Peyer's patch (tissue), 4 donors: ENCODE results near the gene CATSPERD. TPM values are rescaled to one million over a fixed set of nuclear protein-coding genes. Genes with fewer than 3 reads are reported as not detected.

Source experiments
- DNase-seq, 3 donors: peaks; one replicate each; pipeline ENCODE4 v3.0.0-alpha.2; 2017 to 2019
- H3K27ac ChIP-seq, 4 donors: fragments of 200-600 bp; sonication (generic); one replicate each; pipeline ENCODE4 v1.5.1; 2016 to 2019
- H3K27me3 ChIP-seq, 2 donors: fragments of 200-600 bp; sonication (generic); one replicate each; pipeline ENCODE4 v1.5.1; 2019
- H3K36me3 ChIP-seq, 3 donors: fragments of 200-600 bp; sonication (generic); one replicate each; pipeline ENCODE4 v1.5.1; 2016 to 2019
- H3K4me1 ChIP-seq, 4 donors: fragments of 200-600 bp; sonication (generic); one replicate each; pipeline ENCODE4 v1.5.1; 2016 to 2019
- H3K4me3 ChIP-seq, 4 donors: fragments of 200-600 bp; sonication (generic); 1 replicate in 3 of 4; 2 replicates in 1 of 4; pipeline ENCODE4 v1.5.1; 2016 to 2019; ENCODE audit warnings: mild to moderate bottlenecking in 1 of 4
- H3K9me3 ChIP-seq, 4 donors: fragments of 200-600 bp; sonication (generic); one replicate each; pipeline ENCODE4 v1.5.1; 2016 to 2019; ENCODE audit warnings: mild to moderate bottlenecking in 1 of 4
- CTCF ChIP-seq, 6 experiments: fragments of 450-650 bp in 4 of 6; fragments of 200-600 bp in 2 of 6; sonication (generic) in 1 of 6; IDR thresholded peaks; one replicate each; pipeline ENCODE4 v1.5.1; 2017 to 2019; ENCODE audit warnings: antibody characterized with exemption in 6 of 6, mild to moderate bottlenecking in 3 of 6, moderate library complexity in 1 of 6
- POLR2A ChIP-seq, 2 donors: fragments of 450-650 bp; IDR thresholded peaks; one replicate each; pipeline ENCODE4 v1.5.1; 2017; ENCODE audit warnings: antibody characterized with exemption in 2 of 2, mild to moderate bottlenecking in 2 of 2, moderate library complexity in 2 of 2
- total RNA-seq, 4 donors: library from RNA; depleted of rRNA; stranded (reverse); fragments of >200 nt; gene quantifications; one replicate each; pipeline ENCODE4 v1.1.0, GENCODE V29; 2016

Gene CATSPERD
- total RNA-seq, 4 donors from 2014 or later, result not detected

GRCh38 chr19:5809053-5809452 lies 88.6 kb downstream of the CATSPERD start:
- Histone ChIP-seq H3K27me3 (no peaks in the 10 kb centered on the region), H3K36me3 (no peaks in the 10 kb centered on the region), H3K4me1 (peaks cover 0 to 16% (median 4%) of the 10 kb centered on the region in 4 donors), H3K27ac (no peak overlapping the region), H3K9me3 (no peaks in the 10 kb centered on the region), H3K4me3 (no peak overlapping the region)
- TF ChIP-seq POLR2A (IDR thresholded peaks at IDR 0.05), result no peak
- TF ChIP-seq CTCF (IDR thresholded peaks at IDR 0.05), result no peak
- no peak for DNase-seq

- Histone ChIP-seq H3K4me1 (peaks cover 0 to 14% (median 2%) of the 10 kb centered on the region in 4 donors), H3K9me3 (no peaks in the 10 kb centered on the region), H3K27ac (no peak overlapping the region), H3K27me3 (no peaks in the 10 kb centered on the region), H3K36me3 (no peaks in the 10 kb centered on the region), H3K4me3 (no peak overlapping the region)
- DNase-seq, result no peak
- no peak for TF ChIP-seq CTCF (IDR thresholded peaks at IDR 0.05)
- TF ChIP-seq POLR2A (IDR thresholded peaks at IDR 0.05), result no peak
Measured at GRCh38 chr19:5809469-5809868, 89.0 kb downstream of the CATSPERD start.

GRCh38 chr19:5811117-5811516 lies 90.7 kb downstream of the CATSPERD start:
- Histone ChIP-seq H3K4me3 (no peak overlapping the region), H3K9me3 (no peaks in the 10 kb centered on the region), H3K27ac (no peak overlapping the region), H3K36me3 (no peaks in the 10 kb centered on the region), H3K27me3 (no peaks in the 10 kb centered on the region), H3K4me1 (peaks cover 0 to 8% (median 0%) of the 10 kb centered on the region in 4 donors)
- TF ChIP-seq POLR2A (IDR thresholded peaks at IDR 0.05) (no peak), CTCF (IDR thresholded peaks at IDR 0.05) (no peak)
- DNase-seq, result no peak

GRCh38 chr19:5814123-5814851 lies 93.8 kb downstream of the CATSPERD start:
- no peaks in the 10 kb centered on the region for H3K36me3 ChIP-seq
- H3K9me3 ChIP-seq, result no peaks in the 10 kb centered on the region
- no peak overlapping the region for H3K27ac ChIP-seq
- no peaks in the 10 kb centered on the region for H3K27me3 ChIP-seq
- no peak overlapping the region for H3K4me3 ChIP-seq
- no peak for TF ChIP-seq POLR2A (IDR thresholded peaks at IDR 0.05)
- TF ChIP-seq CTCF (IDR thresholded peaks at IDR 0.05), result no peak
- DNase-seq, result no peak
- peaks cover 0 to 7% (median 0%) of the 10 kb centered on the region in 4 donors for H3K4me1 ChIP-seq

GRCh38 chr19:5814852-5815246 lies 94.4 kb downstream of the CATSPERD start:
- no peaks in the 10 kb centered on the region for H3K9me3 ChIP-seq
- H3K4me1 ChIP-seq, result peaks cover 0 to 7% (median 0%) of the 10 kb centered on the region in 4 donors
- H3K36me3 ChIP-seq, result no peaks in the 10 kb centered on the region
- no peak for DNase-seq
- H3K4me3 ChIP-seq, result no peak overlapping the region
- TF ChIP-seq POLR2A (IDR thresholded peaks at IDR 0.05) (no peak), CTCF (IDR thresholded peaks at IDR 0.05) (no peak)
- no peak overlapping the region for H3K27ac ChIP-seq
- H3K27me3 ChIP-seq, result no peaks in the 10 kb centered on the region
